Activated CD8-positive, alpha-beta memory T cell treated with anti-CD3 and anti-CD28 coated beads for 36 hours (primary cell): Measurements from ENCODE around the gene RPS6KA2. TPM values are rescaled to one million over a fixed set of nuclear protein-coding genes. Genes with fewer than 3 reads are reported as not detected.
"Not testable (repeated sequence)": the region's sequence is repeated elsewhere in the genome, so short reads cannot be mapped to it uniquely, and the experiment has no call there.

Experiments
- CTCF ChIA-PET: fragments of 350-600 bp; sonication (Branson Sonifier 250); formaldehyde crosslinking; loops from one replicate; lab custom pipeline; 2021; ENCODE audit warnings: antibody characterized with exemption; lab: Charles Lee
- POLR2A ChIA-PET: fragments of 350-600 bp; sonication (Branson Sonifier 250); formaldehyde crosslinking; loops from one replicate; lab custom pipeline; 2021; ENCODE audit warnings: antibody characterized with exemption; lab: Charles Lee
- total RNA-seq, 2 experiments: library from RNA; stranded (reverse); gene quantifications; one replicate each; pipeline ENCODE4 v1.2.3, GENCODE V29; 2021

The RPS6KA2 gene
- total RNA-seq, 2 experiments from 2014 or later, result 7.0 to 8.3 TPM

GRCh38 chr6:166637812-166638572 lies 10.9 kb upstream of the RPS6KA2 start:
- POLR2A ChIA-PET, result interaction anchor here (0.5 kb wide), 1 partner anchor 403 kb away, joined by 3 read pairs; no protein-coding TSS in a partner anchor
- CTCF ChIA-PET, result no interaction called here

- POLR2A ChIA-PET, result no interaction called here
- CTCF ChIA-PET, result no interaction called here
Observed at GRCh38 chr6:166636934-166637333, 9.9 kb upstream of the RPS6KA2 start.

GRCh38 chr6:166636191-166636933 lies 9.3 kb upstream of the RPS6KA2 start:
- POLR2A ChIA-PET, result no interaction called here
- CTCF ChIA-PET, result no interaction called here

GRCh38 chr6:166635013-166635970 lies 8.2 kb upstream of the RPS6KA2 start:
- CTCF ChIA-PET, result no interaction called here

GRCh38 chr6:166634581-166634980 lies 7.5 kb upstream of the RPS6KA2 start:
- CTCF ChIA-PET, result interaction anchor here (1.4 kb wide), 1 partner anchor 140 kb away, joined by 3 read pairs; no protein-coding TSS in a partner anchor
- POLR2A ChIA-PET, result not testable (repeated sequence)

More at GRCh38 chr6:166635013-166635970, 8.2 kb upstream of the RPS6KA2 start:
- POLR2A ChIA-PET, result no interaction called here

GRCh38 chr6:166633732-166634535 lies 6.9 kb upstream of the RPS6KA2 start:
- ChIA-PET CTCF (interaction anchor here (1.4 kb wide), 1 partner anchor 141 kb away, joined by 3 read pairs; no protein-coding TSS in a partner anchor), POLR2A (no interaction called here)

- ChIA-PET POLR2A (no interaction called here), CTCF (no interaction called here)
Observed at GRCh38 chr6:166632731-166633130, 5.7 kb upstream of the RPS6KA2 start.

GRCh38 chr6:166630462-166630861 lies 3.4 kb upstream of the RPS6KA2 start:
- CTCF ChIA-PET, result no interaction called here
- POLR2A ChIA-PET, result no interaction called here

GRCh38 chr6:166629628-166630027 lies 2.6 kb upstream of the RPS6KA2 start:
- ChIA-PET CTCF (no interaction called here), POLR2A (interaction anchor here (0.5 kb wide), 1 partner anchor 288 kb away, joined by 4 read pairs; no protein-coding TSS in a partner anchor)

GRCh38 chr6:166627875-166628801 lies 1.1 kb upstream of the RPS6KA2 start:
- POLR2A ChIA-PET, result interaction anchor here (0.6 to 1.1 kb wide), 4 partner anchors 86 to 466 kb away, joined by 3 to 13 read pairs (median 6); no protein-coding TSS in a partner anchor
- CTCF ChIA-PET, result interaction anchor here (0.6 kb wide), 1 partner anchor 372 kb away, joined by 3 read pairs; no protein-coding TSS in a partner anchor

GRCh38 chr6:166626177-166627032 lies 646 bp downstream of the RPS6KA2 start:
- CTCF ChIA-PET, result interaction anchor here (1.0 kb wide), 1 partner anchor 319 kb away, joined by 3 read pairs; no protein-coding TSS in a partner anchor
- POLR2A ChIA-PET, result interaction anchor here (0.8 to 1.2 kb wide), 4 partner anchors 85 to 527 kb away, joined by 3 to 4 read pairs (median 4); no protein-coding TSS in a partner anchor

GRCh38 chr6:166625356-166625755 lies 1.7 kb downstream of the RPS6KA2 start:
- POLR2A ChIA-PET, result interaction anchor here (0.7 kb wide), 1 partner anchor 40 kb away, joined by 3 read pairs; no protein-coding TSS in a partner anchor
- CTCF ChIA-PET, result no interaction called here

GRCh38 chr6:166624275-166624674 lies 2.8 kb downstream of the RPS6KA2 start:
- CTCF ChIA-PET, result no interaction called here
- POLR2A ChIA-PET, result no interaction called here

GRCh38 chr6:166623318-166623717 lies 3.7 kb downstream of the RPS6KA2 start:
- POLR2A ChIA-PET, result no interaction called here
- CTCF ChIA-PET, result interaction anchor here (0.5 kb wide), 1 partner anchor 515 kb away, joined by 3 read pairs; no protein-coding TSS in a partner anchor

- ChIA-PET POLR2A (no interaction called here), CTCF (no interaction called here)
Observed at GRCh38 chr6:166621114-166621540, 5.9 kb downstream of the RPS6KA2 start.
